HG03025 (cell line): ENCODE measurements around the gene POMGNT2.
"Not testable (repeated sequence)": the region's sequence is repeated elsewhere in the genome, so short reads cannot be mapped to it uniquely, and the experiment has no call there.

Experiments used
- ATAC-seq: cut with Tn5 transposase; IDR thresholded peaks from one replicate; pipeline ENCODE4 v1.9.1; 2021; ENCODE audit warnings: mild to moderate bottlenecking, moderate library complexity; ENCODE audit not compliant: unreplicated experiment, low FRiP score

Gene POMGNT2

DNA sequence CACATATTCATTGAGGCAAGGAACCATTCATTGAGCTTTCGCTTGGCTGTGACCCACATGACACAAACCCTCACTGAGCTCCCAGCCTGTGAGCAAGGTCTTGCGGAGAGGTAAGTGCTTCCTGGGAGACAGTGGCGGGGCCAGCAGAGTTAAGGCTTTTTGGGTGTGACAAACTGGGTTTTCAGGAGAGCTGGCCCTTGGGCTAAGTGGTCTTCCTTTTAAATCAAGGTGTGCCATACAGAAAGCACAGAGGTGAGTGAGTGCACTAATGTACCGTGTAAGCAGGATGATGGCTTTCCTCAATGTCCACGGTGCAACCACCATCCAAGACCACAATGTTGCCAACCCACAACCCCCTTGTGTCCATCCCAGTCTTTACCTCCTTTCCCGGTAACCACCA, 28.6 kb downstream of the POMGNT2 start:
- ATAC-seq = no peak

GRCh38 chr3:43076857-43077256, 29.0 kb downstream of the POMGNT2 start:
- ATAC-seq = no peak

DNA sequence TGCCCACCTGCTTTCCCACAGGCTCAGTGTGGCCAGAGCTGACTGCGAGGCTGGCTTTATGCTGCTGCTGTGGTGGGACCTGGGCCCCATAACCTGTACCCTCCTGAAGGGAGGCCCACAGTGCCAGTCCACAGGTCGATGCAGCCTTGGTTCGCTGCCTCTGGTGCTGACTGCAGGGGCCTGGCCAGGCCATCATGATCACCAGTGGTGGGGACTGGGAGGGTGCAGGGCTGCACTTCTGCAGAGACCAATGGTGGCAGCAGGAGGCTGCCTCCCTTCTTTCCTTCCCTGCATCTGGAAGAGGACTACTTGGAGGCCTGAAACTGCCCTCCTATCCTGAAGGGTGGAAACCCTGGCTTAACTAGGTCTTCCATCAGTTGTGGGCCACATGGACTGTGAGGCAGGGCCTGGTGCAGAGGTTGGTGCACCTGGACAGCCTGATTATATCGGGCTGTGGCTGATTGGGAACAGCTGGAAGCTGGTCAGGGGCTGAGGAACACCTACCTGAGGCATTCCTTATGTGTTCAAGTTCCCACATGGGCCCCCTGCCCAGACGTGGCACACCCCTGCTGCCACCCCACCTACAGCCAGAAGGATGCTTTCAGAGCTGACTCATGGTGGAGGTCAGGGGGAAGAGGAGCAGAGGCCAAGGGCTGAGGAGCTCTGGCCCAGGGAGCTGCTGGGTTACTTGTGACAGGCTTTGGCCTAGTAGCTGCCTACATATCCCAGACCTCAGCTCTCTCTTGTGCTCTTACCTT, 29.8 kb downstream of the POMGNT2 start:
- no peak for ATAC-seq

- no peak for ATAC-seq
These were observed 30.8 kb downstream of the POMGNT2 start for GRCh38 chr3:43074901-43075689.

GRCh38 chr3:43074482-43074881, 31.4 kb downstream of the POMGNT2 start:
- ATAC-seq = no peak

GRCh38 chr3:43073836-43074220, 32.1 kb downstream of the POMGNT2 start:
- no peak for ATAC-seq

DNA sequence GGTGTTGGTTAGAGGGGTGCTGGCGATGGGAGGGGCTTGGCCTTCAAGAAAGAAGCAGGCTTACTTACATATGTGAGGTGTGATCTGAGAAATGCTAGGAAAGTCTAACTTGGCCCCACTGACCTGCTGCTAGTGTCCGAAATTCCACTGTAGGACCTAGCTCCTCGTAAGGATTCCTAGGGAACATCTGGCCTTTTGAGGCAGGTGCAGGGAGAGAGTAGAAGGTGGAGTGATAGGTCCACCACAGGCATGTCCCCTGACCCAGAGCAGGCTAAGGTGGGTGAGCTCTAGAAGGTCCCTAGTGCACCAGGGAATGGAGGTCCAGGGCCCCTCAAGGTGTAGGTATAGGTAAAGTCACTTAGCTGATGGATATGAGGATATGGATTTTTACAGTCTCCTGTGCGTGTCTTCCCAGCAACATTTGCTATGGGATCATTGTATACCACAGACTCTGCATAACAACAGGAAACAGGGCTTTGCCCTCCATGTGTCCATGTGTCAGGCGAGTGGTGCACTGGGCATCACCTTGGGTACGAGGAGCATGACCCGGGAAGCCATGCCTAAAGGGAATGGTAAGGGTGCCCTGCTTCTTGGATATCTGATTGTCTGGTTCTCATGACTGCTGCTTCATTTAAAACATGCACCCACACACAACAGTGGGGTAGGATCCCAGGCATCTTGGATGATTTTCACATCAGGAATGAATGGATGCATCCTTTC, 32.6 kb downstream of the POMGNT2 start:
- no peak for ATAC-seq

DNA sequence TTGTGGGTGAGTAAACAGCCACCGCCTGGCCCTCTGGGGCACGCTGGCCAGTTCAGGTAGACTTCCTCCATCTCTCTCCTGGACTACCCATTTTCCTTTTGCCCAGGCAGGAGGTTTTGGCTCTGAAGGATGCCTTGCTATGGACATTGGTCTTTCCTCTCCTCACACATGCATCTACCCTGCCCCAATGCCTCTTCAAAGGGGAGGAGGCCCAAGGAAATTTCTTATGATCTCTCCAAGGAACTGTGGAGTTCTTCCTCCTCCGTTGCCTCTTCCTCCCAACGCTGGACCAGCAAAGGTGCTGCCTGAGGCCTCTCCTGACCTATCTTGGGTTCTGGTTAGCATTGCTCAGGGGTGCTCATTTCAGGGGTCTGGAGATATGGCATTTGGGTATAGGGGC, 33.5 kb downstream of the POMGNT2 start:
- ATAC-seq = no peak

DNA sequence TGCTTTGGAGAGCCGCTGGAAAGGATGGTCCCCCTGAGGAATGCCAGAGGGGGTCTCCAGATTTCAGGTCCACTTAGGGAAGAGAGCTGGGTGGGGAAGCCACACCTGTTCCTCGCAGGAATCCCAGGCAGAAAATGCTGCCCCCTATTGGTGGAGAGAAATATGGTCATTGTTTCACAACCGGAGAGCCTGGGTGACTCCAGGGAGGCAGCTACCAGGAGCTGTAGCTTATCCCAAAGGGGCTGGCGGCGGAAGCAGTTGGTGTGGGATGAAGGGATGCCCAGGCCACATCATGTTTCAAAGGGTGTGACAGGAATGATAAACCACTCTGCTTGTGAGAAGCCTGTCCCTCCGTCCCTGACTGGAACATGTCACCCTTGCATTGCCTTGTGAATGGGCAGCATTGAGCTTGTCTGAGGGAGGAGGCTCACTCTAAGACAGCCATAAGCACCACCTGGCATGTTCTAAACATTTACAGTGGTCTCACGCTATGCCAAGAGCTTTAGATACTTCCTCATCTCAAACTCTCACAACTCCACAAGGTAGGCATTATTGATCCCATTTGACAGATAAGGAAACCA, 34.5 kb downstream of the POMGNT2 start:
- no peak for ATAC-seq

DNA sequence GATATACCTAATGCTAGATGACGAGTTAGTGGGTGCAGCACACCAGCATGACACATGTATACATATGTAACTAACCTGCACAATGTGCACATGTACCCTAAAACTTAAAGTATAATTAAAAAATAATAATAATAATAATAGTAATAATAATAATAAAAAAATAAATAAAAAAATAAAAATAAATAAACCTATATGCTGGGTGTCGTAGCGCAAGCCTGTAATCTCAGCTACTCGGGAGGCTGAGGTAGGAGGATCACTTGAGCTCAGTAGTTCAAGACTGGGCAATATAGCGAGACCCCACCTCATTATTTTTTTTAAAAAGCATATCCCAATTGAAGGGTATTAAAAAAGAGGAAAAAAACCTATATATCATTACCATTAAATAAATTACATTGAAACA, 35.2 kb downstream of the POMGNT2 start:
- not testable (repeated sequence) for ATAC-seq

- ATAC-seq = no peak
These were observed 42.8 kb downstream of the POMGNT2 start for GRCh38 chr3:43063114-43063513.

GRCh38 chr3:43062564-43063040, 43.3 kb downstream of the POMGNT2 start:
- ATAC-seq = no peak

GRCh38 chr3:43062040-43062563, 43.8 kb downstream of the POMGNT2 start:
- ATAC-seq = no peak

GRCh38 chr3:43061101-43061895, 44.6 kb downstream of the POMGNT2 start:
- no peak for ATAC-seq

GRCh38 chr3:43059456-43059855, 46.4 kb downstream of the POMGNT2 start:
- no peak for ATAC-seq

- no peak for ATAC-seq
These were observed 49.8 kb downstream of the POMGNT2 start for GRCh38 chr3:43055806-43056770.

- no peak for ATAC-seq
These were observed 50.5 kb downstream of the POMGNT2 start for GRCh38 chr3:43055393-43055792.

DNA sequence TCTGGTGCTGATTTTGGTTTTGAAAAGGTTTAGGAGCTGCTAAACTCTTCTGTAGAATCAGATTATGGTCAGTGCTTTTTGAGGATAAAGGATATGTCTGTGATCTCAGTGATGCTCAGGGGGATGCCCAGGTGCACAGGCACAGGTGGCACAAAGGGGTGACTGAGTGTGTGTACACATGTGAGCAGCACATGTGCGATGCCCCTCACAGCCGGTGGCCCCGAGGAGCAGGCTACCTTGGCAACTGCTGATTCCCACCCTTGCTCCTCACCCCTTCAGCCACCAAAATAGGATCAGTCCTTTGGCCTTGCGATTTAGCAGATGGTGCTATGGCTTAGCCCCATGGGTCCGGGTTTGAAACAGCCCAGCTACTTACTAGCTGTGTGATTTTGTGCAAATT, 51.1 kb downstream of the POMGNT2 start:
- ATAC-seq = no peak

GRCh38 chr3:43053291-43053690, 52.6 kb downstream of the POMGNT2 start:
- ATAC-seq = no peak
